NCI-H187 treated with DMSO at 0.1 percent for 48 hours (cell line): ENCODE measurements around the gene CMC2.

Experiments
- DNase-seq: peaks from one replicate; lab custom pipeline; 2025; lab: John Stamatoyannopoulos, UW

The CMC2 gene

DNA sequence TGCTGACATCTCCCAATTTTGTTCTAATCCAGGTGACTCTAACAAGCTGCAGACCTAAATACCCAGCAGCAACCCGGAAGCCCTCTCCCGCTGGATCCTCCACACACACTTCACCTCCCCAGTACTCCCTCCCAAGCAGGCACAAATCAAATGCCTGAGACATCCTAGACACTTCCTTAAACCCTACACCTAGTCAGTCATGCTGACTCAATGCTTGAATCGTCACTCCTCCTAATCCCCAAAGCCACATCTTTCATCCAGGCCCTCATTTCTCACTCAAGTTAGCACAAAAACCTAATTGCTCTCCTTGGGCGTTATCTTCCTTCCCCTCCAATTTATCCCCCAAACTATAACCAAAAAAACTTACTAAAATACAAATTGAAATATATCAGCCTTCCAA lies 32.7 kb downstream of the CMC2 start:
- no peak for DNase-seq

- no peak for DNase-seq
Observed at GRCh38 chr16:80972611-80973010, 34.1 kb downstream of the CMC2 start.

GRCh38 chr16:80971819-80972218 lies 34.9 kb downstream of the CMC2 start:
- DNase-seq = no peak

DNA sequence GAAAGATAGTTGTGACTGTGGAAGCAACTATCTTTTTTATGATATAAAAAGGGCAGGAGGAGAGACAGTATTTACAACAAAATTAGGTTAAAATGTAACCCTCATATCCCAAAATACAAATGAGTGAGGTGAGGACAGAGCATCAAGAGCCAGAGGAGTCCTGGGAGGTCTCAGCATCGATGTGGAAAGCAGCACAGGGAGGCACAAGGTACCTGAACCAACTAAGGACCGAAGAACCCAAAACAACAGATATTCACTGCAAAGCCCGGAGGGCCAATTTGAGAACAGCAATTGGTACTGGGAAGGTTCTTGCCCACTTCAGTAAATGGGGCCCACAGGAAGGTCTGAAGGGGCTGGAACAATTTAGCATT lies 37.6 kb downstream of the CMC2 start:
- no peak for DNase-seq

- DNase-seq = no peak
Observed at GRCh38 chr16:80968386-80969113, 38.1 kb downstream of the CMC2 start.

- no peak for DNase-seq
Observed at GRCh38 chr16:80966617-80967016, 40.1 kb downstream of the CMC2 start.

DNA sequence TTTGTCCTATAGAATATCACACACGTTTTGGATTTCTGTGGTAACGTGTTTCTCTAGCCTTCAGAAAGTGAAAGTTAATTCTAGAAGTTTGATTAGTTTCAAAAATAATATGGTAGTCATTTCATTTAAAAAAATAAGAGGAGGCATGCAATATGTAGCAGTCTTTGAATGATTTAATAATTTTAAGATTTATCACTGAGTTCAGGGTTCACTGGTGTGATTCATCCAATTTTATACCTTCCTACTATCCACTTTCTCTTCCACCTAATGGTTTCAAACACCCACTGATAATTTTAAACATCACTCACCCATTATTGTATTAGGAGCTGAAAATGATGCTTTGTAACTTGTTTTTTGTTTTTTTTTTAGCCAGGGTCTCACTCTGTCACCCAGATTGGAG lies 42.3 kb downstream of the CMC2 start:
- DNase-seq = no peak

DNA sequence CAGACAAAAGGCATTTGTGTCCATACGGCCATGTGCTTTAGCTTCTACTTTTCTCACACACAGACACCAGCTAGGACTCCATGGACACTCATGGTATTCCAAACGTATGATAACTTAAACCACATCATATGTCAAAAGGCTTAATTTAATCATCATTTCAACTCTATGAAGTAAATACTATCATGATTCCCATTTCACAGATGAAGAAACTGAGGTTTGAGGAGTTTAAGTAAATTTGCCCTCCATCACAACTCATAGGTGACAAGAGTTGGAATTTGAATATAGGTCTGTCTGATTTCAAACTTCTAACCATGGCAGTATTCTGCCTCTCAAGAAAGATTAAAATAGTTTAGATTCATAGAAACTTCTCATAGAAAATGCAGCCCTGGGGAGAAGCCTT lies 43.8 kb downstream of the CMC2 start:
- DNase-seq = no peak

GRCh38 chr16:80958284-80958683 lies 48.4 kb downstream of the CMC2 start:
- no peak for DNase-seq

DNA sequence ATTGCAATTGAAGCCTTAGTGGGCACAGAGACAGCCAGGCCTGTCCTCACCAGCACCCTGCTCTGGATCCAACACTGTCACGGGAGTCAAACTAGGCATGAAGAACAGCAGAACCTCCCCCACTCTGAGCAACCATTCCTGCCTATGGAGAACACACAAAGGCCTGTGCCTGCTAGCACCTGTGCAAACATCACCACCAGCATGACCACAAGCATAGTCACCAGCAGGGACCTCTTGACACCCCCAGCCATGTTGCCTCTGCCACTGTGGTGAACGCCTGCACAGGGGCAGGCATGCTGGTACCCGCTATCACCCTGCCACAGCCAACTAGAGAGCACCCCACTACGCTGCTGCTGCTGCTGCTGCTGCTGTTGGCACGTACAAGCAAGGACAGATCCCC lies 51.7 kb downstream of the CMC2 start:
- no peak for DNase-seq

GRCh38 chr16:80948886-80949493 lies 57.7 kb downstream of the CMC2 start:
- no peak for DNase-seq

GRCh38 chr16:80947708-80948625 lies 58.7 kb downstream of the CMC2 start:
- DNase-seq = no peak

- no peak for DNase-seq
Observed at GRCh38 chr16:80947239-80947638, 59.4 kb downstream of the CMC2 start.

GRCh38 chr16:80946481-80946880 lies 60.2 kb downstream of the CMC2 start:
- DNase-seq = no peak

DNA sequence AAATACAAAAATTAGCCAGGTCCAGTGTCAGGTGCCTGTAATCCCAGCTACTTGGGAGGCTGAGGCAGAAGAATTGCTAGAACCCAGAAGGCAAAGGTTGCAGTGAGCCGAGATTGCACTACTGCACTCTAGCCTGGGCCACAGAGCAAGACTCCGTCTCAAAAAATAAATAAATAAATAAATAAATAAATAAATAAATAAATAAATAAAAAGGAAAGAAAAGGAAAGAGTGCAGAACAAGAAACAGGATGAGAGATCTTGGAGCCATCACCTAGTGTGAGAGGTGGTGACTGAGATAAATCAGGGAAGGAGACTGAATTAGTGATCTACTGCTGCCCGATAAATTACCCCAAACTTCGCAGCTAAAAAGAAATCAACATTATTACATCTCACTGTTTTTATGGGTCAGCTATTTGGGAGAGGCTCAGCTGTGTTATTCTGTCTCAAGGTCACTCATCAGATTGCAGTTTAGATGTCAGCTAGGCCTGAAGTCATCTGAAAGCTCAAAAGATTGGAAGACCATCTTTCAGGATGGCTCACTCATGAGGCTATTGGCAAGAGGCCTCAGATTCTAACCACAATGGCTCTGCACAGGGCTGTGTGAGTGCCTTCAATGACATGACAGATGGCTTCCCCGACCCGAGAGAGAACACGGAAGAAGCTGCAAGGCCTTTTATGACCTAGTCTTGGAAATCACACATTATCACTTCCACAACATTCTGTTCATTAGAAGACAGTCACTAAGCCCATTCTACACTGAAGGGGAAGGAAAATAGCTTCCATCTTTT lies 66.4 kb downstream of the CMC2 start:
- DNase-seq = no peak

DNA sequence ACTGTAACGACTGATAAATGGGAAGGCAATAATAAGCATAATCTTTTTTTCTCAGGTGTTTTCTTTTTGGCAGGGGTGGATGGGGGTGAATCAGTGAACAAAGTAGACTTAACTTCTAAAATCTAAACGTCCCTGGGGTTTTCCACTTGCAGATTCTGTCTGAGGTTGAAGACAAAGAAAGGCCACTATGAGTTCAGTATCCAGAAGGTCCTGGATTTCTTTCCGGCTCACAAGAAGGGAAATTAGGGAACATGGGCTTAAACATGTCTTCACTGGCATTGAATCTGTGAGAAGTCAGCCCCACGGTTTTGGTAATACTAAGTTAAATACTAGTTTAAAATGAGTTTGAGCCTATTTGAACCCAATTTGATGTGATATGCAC lies 67.8 kb downstream of the CMC2 start:
- no peak for DNase-seq

- DNase-seq = no peak
Observed at GRCh38 chr16:80938004-80938878, 68.4 kb downstream of the CMC2 start.

DNA sequence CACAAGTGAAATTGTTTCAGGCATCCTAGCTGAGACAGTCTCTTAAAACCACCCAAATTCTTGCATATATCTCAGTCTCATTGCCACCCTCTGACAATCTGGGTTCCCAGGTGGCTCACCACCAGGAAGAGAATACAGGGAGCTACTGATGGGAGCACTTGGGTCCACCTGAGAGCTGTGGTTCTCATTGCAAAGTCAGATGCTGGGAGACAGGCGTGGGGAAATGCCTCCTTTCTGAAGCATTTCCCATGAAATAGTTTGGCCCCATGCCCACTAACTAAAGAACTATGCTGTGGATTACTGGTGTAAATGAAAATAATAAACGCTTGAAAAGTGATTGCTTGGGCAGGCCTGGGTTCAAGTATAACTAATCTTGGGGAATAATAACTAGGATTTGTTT lies 70.3 kb downstream of the CMC2 start:
- no peak for DNase-seq

DNA sequence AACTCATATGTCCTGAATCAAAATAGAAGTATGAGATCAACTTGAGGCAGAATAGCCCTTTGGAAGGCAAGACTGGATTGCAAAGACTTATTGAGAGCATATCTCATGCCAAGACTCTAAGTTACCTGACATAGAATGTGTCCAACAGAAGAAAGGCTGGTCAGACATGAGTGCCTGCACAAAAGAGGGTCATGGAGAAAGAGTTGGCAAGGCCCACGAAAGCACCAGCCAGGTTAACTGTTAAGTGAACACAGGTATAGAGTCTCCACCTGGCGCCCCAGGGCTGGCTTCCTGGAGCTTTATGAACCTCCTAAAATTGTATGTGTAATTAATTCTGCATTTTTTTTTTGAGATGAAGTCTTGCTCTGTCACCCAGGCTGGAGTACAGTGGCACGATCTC lies 71.0 kb downstream of the CMC2 start:
- DNase-seq = no peak

DNA sequence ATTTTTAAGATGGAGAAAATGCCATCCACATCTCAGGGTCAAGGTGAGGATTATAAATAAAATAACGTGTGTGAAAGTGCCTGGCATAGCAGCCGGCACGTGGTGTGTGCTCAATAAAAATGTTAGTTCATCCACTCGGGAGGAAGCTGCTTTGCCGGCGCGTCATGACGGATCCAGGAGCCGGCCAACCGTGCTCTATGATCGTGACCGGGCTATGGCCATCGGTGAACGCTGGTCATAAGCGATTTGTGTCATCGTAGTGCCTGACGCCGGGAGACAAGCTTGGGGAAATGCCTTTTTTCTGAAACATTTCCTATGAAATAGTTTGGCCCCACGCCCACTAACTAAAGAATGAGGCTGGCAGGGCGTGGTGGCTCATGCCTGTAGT lies 74.0 kb downstream of the CMC2 start:
- DNase-seq = no peak
